HG02885 (cell line): ENCODE measurements around the gene WDR64.
"Not testable (repeated sequence)": the region's sequence is repeated elsewhere in the genome, so short reads cannot be mapped to it uniquely, and the experiment has no call there.

Experiments
- ATAC-seq: cut with Tn5 transposase; IDR thresholded peaks from one replicate; pipeline ENCODE4 v1.9.1; 2021; ENCODE audit warnings: mild to moderate bottlenecking; ENCODE audit not compliant: unreplicated experiment, poor library complexity

Gene WDR64

DNA sequence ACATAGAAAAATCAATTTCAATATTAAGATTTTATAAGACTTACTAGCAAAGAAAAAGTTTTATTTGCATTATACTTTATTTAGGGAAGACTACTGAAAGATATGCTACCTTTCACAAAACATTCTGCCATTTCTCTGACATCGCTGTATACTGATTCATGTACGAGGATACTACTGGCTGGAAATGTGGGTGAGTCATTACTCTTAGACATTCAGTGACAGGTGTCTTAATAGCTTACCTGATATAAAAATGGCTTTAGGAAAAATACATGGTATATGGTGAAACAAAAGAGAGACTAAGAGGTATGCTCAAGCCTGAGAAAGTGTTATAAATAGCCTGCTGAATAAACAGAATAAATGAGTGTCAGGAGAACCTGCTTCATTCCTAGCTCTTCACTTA lies 122.9 kb downstream of the WDR64 start:
- no peak for ATAC-seq

DNA sequence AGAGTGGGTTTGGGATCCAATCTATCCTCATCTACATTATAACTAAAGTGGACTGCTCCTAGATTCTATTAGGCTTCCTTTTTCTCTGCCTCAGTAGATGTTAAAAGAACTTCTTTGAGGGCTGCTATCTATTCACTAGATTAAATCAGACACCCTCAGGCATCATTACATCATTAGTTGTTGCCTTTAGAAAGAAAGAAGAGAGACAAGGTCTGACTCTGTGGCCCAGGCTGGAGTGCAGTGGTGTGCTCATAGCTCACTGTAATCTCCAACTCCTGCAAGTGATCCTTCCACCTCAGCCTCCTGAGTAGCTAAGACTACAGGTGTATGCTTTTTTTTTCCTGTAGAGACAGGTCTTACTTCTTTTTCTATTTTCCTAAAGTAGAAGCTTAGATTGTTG lies 124.8 kb downstream of the WDR64 start:
- no peak for ATAC-seq

DNA sequence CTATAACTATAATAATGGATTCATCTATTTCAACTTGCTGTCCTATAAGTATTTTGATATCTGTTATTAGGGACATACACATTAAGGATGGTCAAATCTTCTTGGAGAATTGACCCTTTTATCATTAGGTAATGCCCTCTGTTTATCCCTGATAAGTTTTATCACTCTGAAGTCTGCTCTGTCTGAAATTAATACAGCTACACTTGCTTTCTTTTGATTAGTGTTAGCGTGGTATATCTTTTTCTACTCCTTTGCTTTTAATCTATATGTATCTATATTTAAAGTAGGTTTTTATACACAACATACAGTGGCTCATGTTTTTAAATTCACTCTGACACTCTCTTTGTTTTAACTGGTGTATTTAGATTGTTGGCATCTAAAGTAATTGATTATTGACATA lies 126.0 kb downstream of the WDR64 start:
- ATAC-seq = no peak

DNA sequence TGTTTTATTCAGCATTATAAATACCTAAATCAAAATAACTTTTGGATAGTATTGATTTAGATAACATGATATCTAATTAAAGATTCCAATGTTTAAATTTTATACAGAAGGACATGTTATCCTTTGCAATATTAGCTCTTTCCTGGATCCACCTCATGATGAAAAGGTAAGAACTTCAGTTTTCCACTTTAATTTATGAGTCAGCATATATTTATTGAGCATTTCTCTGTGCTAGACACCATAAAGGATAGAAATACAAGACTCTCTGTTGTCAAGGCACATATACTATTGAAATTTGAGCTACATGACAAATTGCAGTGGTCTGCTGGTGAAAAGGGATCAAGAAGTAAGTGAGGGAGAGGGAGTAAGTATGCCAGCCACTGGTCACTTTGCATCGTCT lies 127.8 kb downstream of the WDR64 start:
- ATAC-seq = no peak

DNA sequence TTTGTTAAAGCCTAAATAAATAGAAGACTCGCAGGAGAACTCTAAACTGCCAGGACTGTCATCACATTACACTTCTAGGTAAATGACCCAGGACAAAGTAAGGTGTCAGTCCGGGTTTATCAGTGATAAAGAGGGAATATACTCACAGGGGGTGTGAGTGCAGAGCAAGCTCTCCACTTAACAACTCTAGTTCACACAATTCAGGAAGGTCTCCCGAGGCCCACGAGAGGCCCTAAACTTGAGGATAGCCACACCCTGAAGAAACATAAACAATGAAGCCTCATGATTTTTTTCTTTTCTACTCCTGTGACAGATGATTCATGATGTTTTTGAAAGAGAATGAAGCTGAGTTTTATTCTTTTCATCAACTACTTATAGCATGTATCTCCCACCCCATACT lies 130.3 kb downstream of the WDR64 start:
- ATAC-seq = no peak

DNA sequence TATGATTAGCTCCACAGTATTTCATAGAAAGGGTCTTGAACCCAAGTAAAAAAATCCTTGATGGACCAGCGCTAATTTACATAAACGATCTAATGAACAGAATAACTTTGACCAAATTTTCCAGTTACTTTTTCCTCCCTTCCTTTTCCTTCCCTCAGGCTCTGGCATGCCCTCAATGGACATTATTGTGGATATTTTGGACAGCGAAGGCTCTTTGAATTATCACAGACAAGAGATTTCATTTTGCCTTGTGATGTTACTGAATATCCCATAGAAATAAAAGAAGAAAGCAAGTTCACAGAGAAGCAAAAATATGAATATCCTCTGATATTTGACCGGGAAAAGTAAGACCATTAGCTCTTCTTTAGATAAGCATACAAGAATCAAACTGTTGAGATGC lies 135.6 kb downstream of the WDR64 start:
- no peak for ATAC-seq

DNA sequence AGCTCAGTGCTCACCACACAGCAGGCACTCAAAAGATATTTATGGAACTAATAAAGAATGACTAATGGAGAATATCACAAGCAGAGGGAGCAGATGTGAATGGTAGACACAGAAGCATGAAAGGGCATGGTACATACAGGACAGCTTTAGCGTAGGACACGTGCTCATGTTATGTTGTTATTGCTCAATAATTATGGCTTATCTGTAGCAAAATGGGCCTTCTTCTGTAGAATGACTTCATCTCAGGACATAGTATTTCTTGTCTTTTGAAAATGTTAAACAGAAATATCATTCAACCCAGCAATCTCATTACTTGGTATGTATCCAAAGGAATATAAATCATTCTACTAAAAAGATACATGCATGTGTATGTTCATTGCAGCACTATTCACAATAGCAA lies 137.0 kb downstream of the WDR64 start:
- ATAC-seq = no peak

DNA sequence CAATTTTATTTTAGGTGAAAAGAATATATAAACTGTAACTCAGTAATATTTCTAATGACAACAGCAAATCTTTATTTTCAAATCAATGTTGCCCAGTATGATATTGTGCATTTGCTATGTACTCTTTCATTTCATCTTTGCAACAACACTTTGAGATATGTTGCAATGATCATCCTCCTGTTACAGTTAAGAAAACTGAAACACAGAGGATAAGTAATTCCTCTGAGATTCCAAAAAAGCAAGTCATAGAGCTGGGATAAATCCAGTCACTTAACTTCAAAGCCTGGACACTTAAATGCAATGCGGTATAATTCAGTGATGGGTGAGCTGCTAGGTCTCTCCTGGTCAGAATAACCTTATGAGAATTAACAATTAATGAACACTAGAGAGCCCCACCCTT lies 147.3 kb downstream of the WDR64 start:
- no peak for ATAC-seq

DNA sequence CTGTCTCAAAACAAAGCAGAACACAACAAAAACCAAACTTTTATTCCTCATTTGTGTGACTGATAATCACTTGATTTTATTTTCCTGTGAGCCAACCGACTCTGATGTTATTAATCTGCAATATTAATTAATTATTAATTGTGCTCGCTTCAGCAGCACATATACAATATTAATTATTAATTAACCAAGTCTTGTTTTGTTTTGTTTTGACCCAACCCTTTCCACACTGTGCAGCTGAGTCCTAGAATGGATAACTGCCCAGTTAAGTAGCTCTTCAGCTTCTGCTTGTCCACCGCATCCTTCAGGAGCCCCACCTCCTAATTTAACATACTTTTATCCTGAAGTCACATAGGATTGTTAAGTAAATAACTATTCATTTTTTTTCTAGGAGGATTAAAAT lies 148.6 kb downstream of the WDR64 start:
- ATAC-seq = no peak

DNA sequence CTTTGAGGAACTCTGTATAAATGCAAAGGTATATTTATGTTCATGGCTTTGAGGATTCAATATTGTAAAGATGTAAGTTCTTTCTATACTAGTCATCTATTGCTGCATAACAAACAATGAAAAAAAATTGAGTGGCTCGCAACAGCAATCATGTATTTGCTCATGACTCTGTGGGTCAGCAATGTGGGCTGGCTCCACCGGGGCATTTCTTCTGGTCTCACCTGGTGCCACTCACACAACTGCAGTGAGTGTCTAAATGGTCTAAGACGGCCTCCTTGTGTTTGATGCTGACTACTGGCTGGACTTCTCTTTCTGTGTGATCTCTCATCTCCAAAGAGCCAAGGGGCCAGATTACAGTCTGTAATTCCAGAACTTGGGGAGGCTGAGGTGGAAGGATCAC lies 150.8 kb downstream of the WDR64 start:
- ATAC-seq = no peak

DNA sequence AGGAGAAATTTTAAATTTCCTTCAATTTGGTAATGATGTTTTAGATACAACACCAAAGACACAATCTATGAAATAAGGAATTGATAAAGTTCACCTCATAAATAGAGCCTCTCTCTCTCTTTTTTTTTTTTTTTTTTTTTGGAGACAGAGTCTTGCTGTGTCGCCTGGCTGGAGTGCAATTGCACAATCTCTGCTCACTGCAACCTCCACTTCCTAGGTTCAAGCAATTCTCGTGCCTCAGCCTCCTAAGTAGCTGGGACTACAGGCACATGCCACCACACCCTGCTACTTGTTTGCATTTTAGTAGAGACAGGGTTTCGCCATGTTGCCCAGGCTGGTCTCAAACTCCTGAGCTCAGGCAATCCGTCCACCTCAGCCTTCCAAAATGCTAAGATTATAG lies 152.6 kb downstream of the WDR64 start:
- not testable (repeated sequence) for ATAC-seq

DNA sequence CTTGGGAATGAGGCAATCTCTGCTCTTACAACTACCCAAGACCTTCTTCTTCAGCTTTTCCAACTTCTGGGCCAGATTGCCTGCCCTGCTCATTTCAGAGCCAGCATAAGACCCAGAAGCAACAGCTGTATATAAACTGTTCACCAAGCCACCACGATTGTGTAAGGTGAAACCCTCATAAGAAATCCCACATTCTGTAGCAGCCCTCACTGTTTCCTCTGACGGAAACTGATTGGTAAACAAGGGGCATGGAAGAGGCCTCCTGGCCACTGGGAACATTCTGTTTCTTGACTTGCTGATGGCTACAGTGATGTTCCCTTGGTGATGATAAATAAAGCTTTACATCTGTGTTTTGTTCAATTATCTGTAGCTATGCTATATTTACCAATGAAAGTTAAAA lies 156.2 kb downstream of the WDR64 start:
- no peak for ATAC-seq

DNA sequence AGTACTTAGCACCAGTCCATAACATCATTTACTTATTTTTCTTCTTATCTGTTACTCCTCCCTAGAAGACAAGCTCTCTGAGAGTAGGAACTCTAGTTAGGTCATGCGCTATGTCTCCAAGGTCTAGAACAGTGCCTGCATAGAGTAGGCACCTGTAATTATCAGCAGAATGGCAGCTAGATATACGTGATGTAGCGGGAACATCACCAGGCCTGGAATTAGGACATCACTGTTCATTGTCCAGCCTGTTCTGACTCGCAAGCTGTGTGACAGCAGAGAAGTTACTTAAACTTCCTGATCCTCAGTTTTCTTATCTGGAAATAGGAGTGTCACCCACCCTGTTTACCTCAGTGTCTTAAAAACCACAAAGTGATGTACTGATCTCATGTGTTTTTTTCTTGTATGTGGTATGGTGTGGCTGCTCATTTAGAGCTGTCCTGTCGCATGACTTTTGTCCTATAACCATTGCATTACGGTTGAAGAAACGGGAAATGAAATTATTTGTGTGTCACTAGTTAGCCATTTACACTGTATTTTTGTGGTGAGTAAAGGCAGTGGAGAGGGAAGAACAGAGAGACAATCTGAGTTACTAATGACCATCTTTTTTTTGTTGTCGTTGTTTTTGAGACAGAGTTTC lies 158.8 kb downstream of the WDR64 start:
- no peak for ATAC-seq

DNA sequence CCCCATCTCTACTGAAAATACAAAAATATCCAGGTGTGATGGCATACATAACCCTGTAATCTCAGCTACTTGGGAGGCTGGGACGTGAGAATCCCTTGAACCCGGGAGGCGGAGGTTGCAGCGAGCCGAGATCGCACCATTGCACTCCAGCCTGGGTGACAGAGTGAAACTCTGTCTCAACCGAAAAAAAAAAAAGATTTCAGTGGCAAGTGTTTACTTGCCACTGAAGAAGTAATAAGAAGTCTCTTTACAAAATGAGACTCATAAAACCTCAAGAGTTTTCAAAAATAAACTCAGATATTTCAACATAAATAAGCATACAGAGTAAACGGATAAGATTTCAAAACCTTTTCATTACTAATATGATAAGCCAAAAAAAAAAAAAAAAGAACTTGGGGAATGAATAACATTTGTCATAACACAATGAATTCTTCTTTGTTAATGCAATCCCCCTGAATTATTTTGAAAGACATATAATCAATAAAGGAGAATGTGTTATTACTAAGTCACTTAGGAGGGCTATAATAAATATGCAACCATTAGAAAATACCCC lies 161.8 kb downstream of the WDR64 start:
- no peak for ATAC-seq

DNA sequence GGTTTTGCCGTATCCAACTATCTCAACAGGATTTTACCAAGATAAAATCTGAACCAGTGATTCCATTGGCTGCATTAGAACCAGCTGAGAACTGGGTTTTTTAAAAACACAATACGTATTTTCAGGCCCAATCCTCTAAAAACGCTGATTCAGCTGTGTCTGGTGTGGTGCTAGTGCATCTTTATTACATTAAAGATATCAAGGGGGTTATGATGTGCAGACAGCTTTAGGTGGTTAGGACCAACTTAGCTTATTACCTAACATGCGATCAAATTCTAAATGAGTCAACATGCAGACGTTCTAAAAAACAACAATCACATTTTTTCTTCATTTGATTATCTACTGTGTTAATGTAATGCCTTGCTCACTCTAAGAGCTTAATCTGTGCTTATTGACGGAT lies 163.9 kb downstream of the WDR64 start:
- no peak for ATAC-seq

DNA sequence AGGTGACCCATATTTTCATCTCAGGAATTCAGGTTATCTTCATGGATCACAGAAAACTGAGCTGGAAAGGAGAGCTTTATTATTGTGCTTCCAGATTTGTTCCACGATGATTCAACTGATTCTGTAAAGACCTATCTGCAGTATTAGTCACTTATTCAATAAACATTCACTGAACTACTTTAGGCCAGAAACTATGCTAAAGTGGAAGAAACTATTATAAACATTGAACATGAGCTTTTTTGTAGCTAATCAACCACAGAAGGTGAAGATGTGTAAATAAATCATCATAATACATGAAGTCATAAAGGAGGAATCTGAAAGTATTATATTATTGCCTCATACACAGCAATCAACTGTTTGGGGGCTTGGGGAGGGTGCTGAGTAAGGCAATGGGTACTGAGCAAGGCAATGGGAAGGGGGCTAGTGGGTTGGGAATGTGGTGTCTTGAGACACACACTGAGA lies 165.3 kb downstream of the WDR64 start:
- no peak for ATAC-seq

DNA sequence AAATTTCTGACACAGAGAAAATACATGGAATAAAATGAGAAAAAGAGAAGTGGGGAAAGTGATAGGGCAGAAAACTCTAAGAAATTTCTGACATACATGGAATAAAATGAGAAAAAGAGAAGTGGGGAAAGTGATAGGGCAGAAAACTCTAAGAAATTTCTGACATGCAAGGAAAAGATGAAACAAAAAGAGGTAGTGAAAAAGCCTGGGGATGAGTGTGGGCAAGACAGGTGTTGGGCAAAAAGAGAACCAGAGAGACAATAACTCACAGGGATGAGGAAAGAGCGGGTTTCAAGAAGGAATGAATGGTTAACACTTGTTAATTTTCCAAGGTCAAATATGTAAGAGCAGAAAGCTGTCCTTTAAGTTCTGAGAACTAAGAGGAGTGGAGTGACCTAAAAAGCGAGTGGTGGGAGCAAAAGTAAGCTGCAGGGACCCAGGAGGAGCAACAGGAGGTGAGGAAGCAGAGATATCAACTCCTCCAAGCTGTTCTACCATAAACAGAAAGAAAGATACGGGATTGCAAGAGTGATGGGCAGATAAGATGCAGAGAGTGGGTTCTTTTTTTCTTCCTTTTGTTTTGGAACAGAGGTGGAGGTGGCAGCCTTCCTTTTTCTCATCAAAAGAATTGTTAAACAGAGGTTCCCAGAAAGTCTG lies 166.0 kb downstream of the WDR64 start:
- peak; percentile 36 for ATAC-seq

DNA sequence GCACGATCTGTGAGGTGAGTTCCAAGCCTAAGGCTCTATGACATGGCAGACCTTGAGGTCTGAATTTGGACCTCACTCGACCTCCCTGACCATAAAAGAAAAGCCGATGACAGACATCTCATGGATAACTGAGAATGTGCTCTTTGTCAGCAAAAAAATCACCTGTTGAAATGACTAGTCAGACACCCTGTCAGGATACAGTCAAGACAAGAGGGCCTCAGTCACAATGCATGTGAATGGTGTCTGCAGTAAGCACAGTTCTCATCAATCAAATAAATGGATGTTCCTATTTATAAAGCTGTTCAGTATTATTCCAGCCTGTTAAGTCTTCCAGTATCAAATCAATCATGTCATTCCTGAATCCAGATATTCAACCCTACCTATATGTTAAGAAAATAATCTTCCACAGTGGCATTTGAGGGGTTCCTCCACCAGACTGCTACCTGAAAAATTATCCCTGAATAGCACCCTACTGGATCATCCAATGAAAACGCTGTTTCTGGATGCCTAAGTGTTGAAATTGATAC lies 167.3 kb downstream of the WDR64 start:
- ATAC-seq = no peak

DNA sequence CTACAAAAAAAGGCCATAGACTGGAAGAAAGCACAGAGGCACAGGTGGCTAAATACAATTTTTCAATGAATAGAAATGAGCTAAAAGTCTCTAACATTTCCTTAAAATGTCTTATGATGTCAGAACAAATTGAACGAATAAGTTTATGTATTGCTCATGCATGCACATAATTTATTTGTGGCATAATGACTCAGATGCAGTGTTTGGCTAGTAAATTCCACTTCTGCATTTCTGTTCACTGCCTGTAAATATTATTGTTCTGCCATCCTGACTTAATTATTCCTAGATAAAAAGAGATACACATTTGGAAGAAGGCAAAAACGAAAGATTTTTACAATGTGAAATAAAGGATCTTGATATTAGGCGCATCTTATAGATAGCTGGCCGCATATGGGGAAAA lies 169.3 kb downstream of the WDR64 start:
- no peak for ATAC-seq

DNA sequence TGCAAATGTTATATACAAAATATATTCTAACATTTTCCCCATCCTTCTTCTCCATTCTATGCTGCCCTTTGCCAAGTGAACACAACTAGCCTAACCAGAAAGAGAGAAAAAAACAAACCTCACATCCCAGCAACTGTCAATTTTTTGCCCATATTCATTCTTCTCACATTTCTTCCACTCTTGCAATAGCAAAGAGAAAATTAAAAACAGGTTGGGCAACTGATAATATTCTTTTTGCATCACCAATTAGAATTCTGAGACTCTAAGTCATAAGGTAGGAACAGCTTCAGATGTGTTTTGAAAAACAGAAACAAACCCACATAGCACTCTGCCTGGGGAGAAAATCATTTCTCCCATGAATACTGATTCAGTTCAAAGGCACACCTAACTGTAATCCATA lies 170.8 kb downstream of the WDR64 start:
- no peak for ATAC-seq

DNA sequence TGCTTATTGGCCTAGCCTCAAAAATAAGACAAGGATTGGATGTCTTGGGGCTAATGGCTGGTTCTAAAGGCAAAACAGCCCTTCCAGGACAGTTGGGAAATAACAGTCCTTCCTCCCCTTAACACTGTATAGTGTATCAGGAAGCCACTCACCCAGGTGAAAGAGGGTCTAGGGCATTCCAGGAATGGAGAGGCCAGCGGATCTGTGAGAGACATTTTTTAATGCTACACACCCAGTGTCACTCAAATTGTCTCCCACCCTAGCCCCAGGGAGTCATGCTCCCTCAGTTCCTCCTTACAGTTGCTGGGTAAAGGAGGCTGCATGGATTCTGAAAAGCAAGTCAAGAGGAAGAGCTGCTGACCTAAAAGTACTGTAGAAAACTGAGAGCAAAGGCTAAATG lies 171.8 kb downstream of the WDR64 start:
- ATAC-seq = no peak

DNA sequence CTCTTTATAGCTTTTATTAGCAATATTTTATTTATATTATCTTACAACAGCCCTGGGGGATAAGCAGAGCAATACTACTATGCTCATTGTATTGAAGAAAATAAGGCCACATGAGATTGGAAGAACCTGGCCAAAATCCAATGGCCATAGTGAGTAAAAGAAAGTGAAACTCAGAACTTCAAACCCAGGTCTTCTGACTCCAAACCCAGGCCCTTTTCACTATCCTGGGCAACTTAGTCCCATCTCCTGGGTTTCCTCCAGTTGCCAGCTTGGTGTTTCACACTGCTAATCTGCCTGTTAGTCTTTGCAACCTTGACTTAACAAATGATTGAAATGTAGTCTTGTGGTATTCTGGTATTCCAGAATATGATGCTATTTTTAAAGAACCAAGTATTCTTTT lies 173.5 kb downstream of the WDR64 start:
- ATAC-seq = no peak
